IPS-11a (cell line): ENCODE results near the gene ADGRG3.

Experiments
- H3K4me3 ChIP-seq: one replicate; pipeline ENCODE4 v1.5.1; 2013; ENCODE audit warnings: low read depth, low read length, control low read depth

The ADGRG3 gene

DNA sequence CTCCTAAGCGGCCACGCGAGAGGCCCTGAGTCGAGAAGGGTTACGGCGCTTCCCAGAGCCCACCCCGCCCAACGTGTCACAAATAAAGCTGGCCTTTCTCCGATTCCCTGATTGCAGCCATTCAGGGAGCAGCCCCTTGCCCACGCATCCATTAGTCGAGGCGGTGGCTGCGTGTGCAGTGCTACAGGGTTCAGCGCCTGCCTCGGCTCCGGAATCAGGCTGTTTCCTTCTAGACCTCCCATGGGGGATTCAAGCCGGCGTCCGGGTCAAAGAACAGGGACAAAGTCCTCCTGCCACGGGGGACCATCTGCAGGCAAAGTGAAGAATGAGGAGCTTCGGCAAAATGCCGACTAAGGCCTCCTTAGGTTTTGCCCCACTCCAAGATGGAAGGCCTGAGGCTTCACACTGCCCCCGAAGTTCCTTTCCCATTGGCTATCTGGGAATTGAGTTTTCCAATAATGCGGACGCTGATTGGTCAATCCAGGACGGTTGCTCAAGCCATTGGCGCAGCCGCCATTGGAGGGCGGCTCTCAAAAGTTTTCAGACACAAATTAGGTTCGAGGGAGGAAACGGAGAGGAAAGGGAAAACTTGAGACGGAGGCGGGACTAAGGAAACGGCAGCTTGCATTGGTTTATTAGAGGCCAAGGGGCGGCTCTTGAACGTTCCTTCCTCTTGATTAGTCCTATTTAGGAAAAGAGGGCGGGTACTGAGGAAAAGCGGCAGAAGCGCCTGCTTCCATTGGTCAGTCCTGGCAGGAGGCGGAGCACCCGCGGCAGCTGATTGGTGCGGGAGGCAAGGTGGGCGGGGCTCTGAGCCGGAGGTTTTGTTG lies 67.0 kb downstream of the ADGRG3 start:
- peak overlapping the region; percentile 55 for H3K4me3 ChIP-seq

GRCh38 chr16:57735755-57736418 lies 67.8 kb downstream of the ADGRG3 start, which contains the start of gene KATNB1:
TSS of gene KATNB1 (plus strand) at chr16:57735770. CDS start at chr16:57737244, 1,474 bp downstream.
- peak within 1 kb of the TSS; percentile 78 for H3K4me3 ChIP-seq

DNA sequence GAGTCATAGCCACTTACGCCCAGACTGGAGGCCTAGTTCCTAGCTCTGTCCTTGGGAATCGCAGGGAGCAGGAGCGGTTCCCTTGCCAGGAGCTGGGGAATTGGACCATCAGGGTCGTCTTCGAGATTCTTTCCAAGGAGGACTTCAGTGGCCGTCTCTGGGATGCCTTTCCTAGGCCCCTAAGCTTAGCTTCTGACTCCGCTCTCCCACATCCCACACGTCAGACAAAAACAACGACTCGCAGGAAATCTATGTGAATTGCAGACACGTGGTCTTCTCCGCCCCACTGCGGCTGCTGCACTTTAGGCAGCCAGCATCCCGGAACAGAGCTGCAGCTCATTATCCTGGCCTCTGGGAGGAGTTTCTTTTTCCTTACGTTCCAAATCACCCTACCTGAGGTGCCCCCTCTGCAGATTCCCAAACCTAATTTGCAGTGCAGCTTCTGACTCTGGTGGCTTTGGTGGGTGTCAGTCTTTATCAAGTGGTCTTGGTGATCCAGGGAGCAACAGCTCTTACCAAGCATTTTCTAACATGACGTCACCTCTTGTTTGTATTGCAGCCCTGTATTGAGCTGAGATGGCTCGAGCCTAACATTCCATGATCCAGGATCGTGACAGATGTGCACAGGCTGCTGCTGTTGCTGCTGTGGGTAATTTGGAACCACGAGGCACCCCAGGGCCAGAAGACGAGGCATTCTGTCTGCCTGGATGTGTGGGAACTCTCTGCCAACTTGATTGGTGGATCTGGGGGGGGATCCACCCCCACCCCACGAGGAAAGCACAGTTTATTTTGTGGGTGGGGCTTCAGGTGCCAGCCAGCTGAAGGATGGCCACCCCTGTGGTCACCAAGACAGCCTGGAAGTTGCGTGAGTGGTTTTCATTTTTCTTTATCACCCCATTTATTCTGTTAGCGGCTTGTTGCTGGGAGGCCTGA lies 68.6 kb downstream of the ADGRG3 start:
- H3K4me3 ChIP-seq = peak overlapping the region; percentile 78

GRCh38 chr16:57738844-57739243 lies 70.7 kb downstream of the ADGRG3 start:
- no peak overlapping the region for H3K4me3 ChIP-seq
